GM12801 (cell line): ENCODE data around the gene GNA15.

Experiments used
- TF ChIP-seq, protein P1 (sequence below): IDR thresholded peaks from one replicate; pipeline ENCODE4 v1.5.1; 2011; ENCODE audit warnings: control low read depth; ENCODE audit not compliant: insufficient read length; ENCODE audit errors: extremely low read depth

The GNA15 gene

DNA sequence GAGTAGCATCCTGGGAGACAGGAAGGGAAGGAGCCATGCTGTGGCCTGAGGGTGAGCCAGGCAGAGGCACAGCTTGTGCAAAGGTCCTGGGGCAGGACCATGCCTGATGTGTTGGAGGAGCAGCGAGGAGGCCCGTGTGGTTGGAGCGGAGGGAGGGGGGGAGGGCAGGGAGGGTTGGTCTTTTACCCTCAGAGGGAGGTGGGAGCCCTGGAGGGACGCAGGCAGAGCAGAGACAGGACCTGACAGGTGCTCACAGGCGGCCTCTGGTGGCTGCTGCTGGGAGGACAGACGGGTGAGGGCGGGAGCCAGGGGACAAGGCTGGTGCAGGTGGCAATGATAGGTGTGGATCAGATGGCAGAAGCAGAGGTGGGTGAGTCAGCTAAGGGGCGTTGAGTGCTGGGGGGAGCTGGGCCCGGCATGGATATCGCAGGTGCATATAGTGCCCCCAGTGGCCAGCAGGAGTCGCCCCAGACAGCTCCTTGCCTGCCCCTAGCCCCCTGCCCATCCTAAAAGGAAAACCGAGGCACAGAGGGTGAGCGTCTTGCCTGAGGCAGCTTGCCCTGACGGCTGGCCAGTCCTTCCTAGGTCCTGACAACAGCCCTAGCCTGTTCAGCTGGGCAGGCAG, 9.8 kb upstream of the GNA15 start:
- TF ChIP-seq, protein P1, sequence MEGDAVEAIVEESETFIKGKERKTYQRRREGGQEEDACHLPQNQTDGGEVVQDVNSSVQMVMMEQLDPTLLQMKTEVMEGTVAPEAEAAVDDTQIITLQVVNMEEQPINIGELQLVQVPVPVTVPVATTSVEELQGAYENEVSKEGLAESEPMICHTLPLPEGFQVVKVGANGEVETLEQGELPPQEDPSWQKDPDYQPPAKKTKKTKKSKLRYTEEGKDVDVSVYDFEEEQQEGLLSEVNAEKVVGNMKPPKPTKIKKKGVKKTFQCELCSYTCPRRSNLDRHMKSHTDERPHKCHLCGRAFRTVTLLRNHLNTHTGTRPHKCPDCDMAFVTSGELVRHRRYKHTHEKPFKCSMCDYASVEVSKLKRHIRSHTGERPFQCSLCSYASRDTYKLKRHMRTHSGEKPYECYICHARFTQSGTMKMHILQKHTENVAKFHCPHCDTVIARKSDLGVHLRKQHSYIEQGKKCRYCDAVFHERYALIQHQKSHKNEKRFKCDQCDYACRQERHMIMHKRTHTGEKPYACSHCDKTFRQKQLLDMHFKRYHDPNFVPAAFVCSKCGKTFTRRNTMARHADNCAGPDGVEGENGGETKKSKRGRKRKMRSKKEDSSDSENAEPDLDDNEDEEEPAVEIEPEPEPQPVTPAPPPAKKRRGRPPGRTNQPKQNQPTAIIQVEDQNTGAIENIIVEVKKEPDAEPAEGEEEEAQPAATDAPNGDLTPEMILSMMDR: no peak

DNA sequence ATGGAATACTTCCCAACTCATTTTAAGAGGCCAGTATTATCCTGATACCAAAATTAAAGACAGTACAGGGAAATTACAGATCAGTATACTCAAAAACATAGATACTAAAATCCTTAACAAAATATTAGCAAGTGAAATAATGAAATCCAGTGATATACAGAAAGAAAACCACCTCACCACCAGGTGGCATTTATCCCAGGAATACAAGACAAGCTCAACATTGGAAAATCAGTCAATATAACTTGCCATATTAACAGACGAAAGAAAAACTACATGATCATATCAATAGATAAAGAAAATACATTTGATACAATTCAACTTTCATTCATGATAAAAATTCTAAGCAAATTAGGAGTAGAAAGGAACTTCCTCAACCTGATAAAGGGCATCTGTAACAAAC, 6.7 kb upstream of the GNA15 start:
- TF ChIP-seq, protein P1: no peak

DNA sequence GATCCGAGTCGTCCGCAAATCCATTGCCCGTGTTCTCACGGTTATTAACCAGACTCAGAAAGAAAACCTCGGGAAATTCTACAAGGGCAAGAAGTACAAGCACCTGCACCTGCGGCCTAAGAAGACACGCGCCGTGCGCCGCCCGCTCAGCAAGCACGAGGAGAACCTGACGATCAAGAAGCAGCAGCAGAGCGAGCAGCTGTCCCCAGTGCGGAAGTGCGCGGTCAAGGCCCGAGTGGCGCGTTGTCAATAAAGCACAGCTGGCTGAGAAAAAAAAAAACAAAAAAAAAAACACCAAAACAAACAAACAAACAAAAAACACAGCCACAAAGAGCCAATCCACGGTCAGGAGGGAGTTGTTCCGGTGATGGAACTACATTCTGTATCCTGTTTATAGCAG, 4.7 kb upstream of the GNA15 start:
- TF ChIP-seq, protein P1: no peak

DNA sequence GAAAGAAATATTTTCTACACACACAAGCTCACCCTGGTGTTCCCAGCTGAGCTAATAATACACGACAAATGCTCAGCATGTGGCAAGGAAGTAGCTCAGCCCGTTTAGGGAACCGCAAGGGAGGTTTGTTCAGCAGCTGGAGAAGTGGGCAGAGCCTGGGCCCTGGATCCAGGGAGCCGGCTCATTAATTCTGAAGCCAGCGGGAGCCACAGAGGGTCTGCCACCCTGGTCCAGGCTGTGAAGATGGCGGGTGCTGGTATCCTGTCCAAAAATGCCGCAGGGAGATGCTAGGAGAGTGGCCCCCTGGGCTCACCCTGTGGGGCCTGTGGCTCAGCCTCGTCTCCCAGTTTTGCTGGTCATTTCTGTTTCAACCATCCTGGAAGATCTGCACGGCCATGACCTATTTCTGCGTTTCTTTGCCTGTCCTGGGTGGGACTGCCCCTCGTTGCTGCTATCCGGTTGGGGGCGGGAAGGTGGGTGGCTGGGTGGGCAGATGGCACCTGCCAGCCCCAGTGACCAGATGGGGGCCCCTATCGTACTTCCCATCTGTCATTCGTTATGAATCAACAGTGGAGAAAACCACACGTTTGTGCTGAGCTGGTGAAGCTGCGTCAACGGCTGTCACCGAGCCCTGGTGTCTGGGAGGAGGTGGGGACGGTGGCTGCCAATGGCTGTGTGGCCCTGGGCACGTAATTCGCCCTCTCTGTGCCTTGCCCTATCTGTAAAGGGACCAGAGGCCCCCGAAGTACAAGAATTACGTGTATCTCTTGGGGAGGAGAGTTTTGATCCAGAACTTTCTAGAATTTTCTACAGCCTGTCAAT, 2.7 kb upstream of the GNA15 start:
- TF ChIP-seq, protein P1: no peak

DNA sequence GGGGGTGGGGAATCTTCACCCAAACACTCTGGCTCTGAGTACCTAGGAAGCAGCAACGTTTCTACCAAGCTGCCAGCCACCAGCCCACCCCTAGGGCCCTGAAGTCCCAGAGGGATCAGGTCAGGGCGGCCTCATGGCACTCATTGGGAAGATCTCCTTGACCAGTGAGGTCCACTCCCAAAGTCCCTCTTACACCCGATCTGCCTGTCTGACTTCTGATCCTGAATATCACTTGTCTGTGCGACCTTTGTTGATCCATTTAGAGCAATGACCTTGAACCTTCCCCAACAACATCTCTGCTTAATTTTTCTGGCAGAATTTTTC, 2.1 kb upstream of the GNA15 start:
- TF ChIP-seq, protein P1: no peak

DNA sequence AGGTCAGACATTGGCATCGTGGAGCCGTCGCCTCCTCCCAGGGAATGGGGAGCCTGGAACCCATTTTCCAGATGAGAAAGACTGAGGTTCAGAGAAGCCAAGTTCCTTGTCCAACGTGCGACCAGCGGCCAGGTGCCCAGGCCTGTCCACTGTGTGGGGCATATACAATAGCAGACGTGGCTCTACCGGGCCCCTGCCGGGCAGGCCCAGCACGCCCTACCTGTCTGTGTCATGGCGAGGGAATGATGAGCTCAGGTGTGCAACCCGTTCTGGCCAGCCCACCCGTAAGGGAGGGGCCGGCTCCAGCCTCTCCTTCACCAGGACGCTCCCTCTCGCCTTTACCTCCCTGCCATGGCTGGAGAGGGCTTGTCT, 837 bp downstream of the GNA15 start:
- TF ChIP-seq, protein P1: no peak

DNA sequence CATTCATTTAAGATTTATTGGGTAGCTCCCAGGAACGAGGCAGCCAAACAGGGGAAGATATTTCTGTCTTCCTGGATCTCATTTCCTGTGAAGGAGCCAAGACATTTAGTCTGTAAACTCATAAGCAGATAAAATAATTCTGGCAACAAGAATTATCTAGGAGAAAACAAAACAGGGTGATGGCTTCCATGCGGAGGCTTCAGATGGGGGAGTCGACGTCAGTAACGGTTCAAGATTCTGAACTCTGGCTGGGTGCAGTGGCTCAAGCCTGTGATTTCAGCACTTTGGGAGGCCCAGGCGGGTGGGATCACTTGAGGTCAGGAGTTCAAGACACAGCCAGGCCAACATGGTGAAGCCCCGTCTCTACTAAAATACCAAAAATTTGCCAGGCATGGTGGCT, 1.3 kb downstream of the GNA15 start:
- TF ChIP-seq, protein P1: no peak
